NT2/D1 (cell line): ENCODE data around the gene VWA8.

Source experiments
- SUZ12 ChIP-seq: IDR thresholded peaks from 2 replicates; pipeline ENCODE4 v1.6.1; 2011; ENCODE audit not compliant: insufficient read length, insufficient read depth; ENCODE audit errors: extremely low read depth
- YY1 ChIP-seq: IDR thresholded peaks from 2 replicates; pipeline ENCODE4 v1.6.1; 2011; ENCODE audit not compliant: insufficient read length, insufficient read depth
- ZNF274 ChIP-seq: IDR thresholded peaks from 2 replicates; pipeline ENCODE4 v1.6.1; 2011; ENCODE audit warnings: mild to moderate bottlenecking, low read depth, low read length

DNA sequence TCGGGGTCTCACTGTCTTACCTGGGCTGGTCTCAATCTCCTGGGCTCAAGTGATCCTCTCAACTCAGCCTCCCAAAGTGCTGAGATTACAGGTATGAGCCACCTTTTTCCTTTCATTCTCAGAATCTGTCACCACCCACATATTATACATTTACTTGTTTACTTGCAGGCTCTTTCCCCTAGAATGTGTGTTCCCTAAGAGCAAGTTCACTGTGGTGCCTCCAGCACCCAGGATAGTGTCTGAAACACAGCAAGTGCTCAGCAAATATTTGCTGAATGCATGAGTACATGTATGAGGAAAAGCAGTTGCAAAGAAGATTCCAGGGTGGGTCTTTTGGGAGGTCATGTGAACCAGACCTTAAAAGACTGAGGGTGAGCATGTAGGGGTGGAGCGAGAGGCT lies 406.7 kb downstream of the VWA8 start:
- TF ChIP-seq ZNF274 (no peak), YY1 (no peak), SUZ12 (no peak)
